WTC11 (cell line): Measurements from ENCODE around the gene PRMT5. TPM values are rescaled to one million over a fixed set of nuclear protein-coding genes. Genes with fewer than 3 reads are reported as not detected.

Source experiments
- ATAC-seq: fragments of 200-7000 bp; cut with Tn5 transposase; 2 replicates; pipeline ENCODE4 v1.10.0; 2021; ENCODE audit warnings: mild to moderate bottlenecking, moderate library complexity
- CTCF ChIA-PET: fragments of 300-600 bp; sonication (Branson Sonifier 250); formaldehyde crosslinking; loops from one replicate; lab custom pipeline; 2021; ENCODE audit warnings: antibody characterized with exemption; lab: Charles Lee
- POLR2A ChIA-PET: fragments of 350-600 bp; sonication (Branson Sonifier 250); formaldehyde crosslinking; loops from one replicate; lab custom pipeline; 2021; ENCODE audit warnings: antibody characterized with exemption; lab: Charles Lee
- DNase-seq: peaks from one replicate; pipeline ENCODE4 v3.0.0; 2021; ENCODE audit warnings: low spot score
- H3K27ac Mint-ChIP-seq: 2 replicates; pipeline ENCODE4 v1.8.0; 2021; ENCODE audit warnings: mixed read lengths
- H3K27me3 Mint-ChIP-seq: 2 replicates; pipeline ENCODE4 v1.8.0; 2021; ENCODE audit warnings: low read depth, mild to moderate bottlenecking, moderate library complexity, mixed read lengths
- H3K36me3 Mint-ChIP-seq: 2 replicates; pipeline ENCODE4 v1.8.0; 2021; ENCODE audit warnings: mixed read lengths
- H3K4me1 Mint-ChIP-seq: 2 replicates; pipeline ENCODE4 v1.8.0; 2022; ENCODE audit warnings: mixed read lengths
- H3K4me3 Mint-ChIP-seq: 2 replicates; pipeline ENCODE4 v1.8.0; 2021; ENCODE audit warnings: mild to moderate bottlenecking, moderate library complexity, mixed read lengths
- H3K9me3 Mint-ChIP-seq: 2 replicates; pipeline ENCODE4 v1.8.0; 2021; ENCODE audit warnings: mixed read lengths
- ATF1 ChIP-seq: sonication (generic); formaldehyde crosslinking; IDR thresholded peaks from 2 replicates; pipeline ENCODE4 v1.8.1; 2023; ENCODE audit warnings: mild to moderate bottlenecking, moderate library complexity, missing genetic modification reagents
- FOXJ3 ChIP-seq: sonication (generic); formaldehyde crosslinking; IDR thresholded peaks from 2 replicates; pipeline ENCODE4 v1.9.0; 2021; ENCODE audit warnings: missing genetic modification reagents, mild to moderate bottlenecking, borderline replicate concordance
- HMGA2 ChIP-seq: fragments of 250-450 bp; sonication (Bioruptor Pico); IDR thresholded peaks from 2 replicates; pipeline ENCODE4 v1.4.0; 2021; ENCODE audit warnings: mild to moderate bottlenecking, moderate library complexity
- MLX ChIP-seq: sonication (generic); formaldehyde crosslinking; IDR thresholded peaks from 2 replicates; pipeline ENCODE4 v1.8.1; 2023; ENCODE audit warnings: mild to moderate bottlenecking, missing genetic modification reagents, moderate library complexity
- MXD4 ChIP-seq: fragments of 250-450 bp; sonication (Bioruptor Pico); IDR thresholded peaks from 2 replicates; pipeline ENCODE4 v1.8.0; 2021; ENCODE audit warnings: mild to moderate bottlenecking, moderate library complexity, borderline replicate concordance
- PRRX2 ChIP-seq: fragments of 250-450 bp; sonication (Bioruptor Pico); IDR thresholded peaks from 2 replicates; pipeline ENCODE4 v1.8.0; 2021; ENCODE audit warnings: mild to moderate bottlenecking
- RELA ChIP-seq: sonication (generic); formaldehyde crosslinking; IDR thresholded peaks from 2 replicates; pipeline ENCODE4 v1.8.1; 2022; ENCODE audit warnings: missing genetic modification reagents, mild to moderate bottlenecking, borderline replicate concordance
- SP1 ChIP-seq: sonication (generic); formaldehyde crosslinking; conservative IDR thresholded peaks from 2 replicates; pipeline ENCODE4 v1.8.1; 2022; ENCODE audit warnings: missing genetic modification reagents
- TP53 ChIP-seq: sonication (generic); formaldehyde crosslinking; IDR thresholded peaks from 2 replicates; pipeline ENCODE4 v1.8.1; 2023; ENCODE audit warnings: mild to moderate bottlenecking, missing genetic modification reagents
- ZNF219 ChIP-seq: sonication (generic); formaldehyde crosslinking; IDR thresholded peaks from 2 replicates; pipeline ENCODE4 v1.8.0; 2023; ENCODE audit warnings: missing genetic modification reagents, mild to moderate bottlenecking, borderline replicate concordance
- ZNF281 ChIP-seq: sonication (generic); formaldehyde crosslinking; IDR thresholded peaks from 2 replicates; pipeline ENCODE4 v1.8.0; 2023; ENCODE audit warnings: mild to moderate bottlenecking, missing genetic modification reagents
- ZNF317 ChIP-seq: sonication (generic); formaldehyde crosslinking; IDR thresholded peaks from 2 replicates; pipeline ENCODE4 v1.8.1; 2023; ENCODE audit warnings: low read depth, mild to moderate bottlenecking, moderate library complexity, missing genetic modification reagents, borderline replicate concordance
- ZNF423 ChIP-seq: fragments of 250-450 bp; sonication (Bioruptor Pico); IDR thresholded peaks from 2 replicates; pipeline ENCODE4 v2.1.2; 2022; ENCODE audit warnings: mild to moderate bottlenecking, moderate library complexity
- ZNF425 ChIP-seq: fragments of 250-450 bp; sonication (Bioruptor Pico); conservative IDR thresholded peaks from 2 replicates; pipeline ENCODE4 v1.9.0; 2021; ENCODE audit warnings: mild to moderate bottlenecking
- ZNF512 ChIP-seq: sonication (generic); formaldehyde crosslinking; IDR thresholded peaks from 2 replicates; pipeline ENCODE4 v1.8.1; 2022; ENCODE audit warnings: missing genetic modification reagents, borderline replicate concordance
- ZNF671 ChIP-seq: fragments of 250-450 bp; sonication (Bioruptor Pico); IDR thresholded peaks from 2 replicates; pipeline ENCODE4 v1.8.0; 2021; ENCODE audit warnings: mild to moderate bottlenecking
- total RNA-seq: library from RNA; stranded (reverse); gene quantifications from 3 replicates; pipeline ENCODE4 v1.2.3, GENCODE V29; 2021

PRMT5 gene
- total RNA-seq, 1 experiment from 2014 or later, result 124 TPM

- TF ChIP-seq ZNF425 (CRISPR knock-in tag) (no peak), ZNF512 (CRISPR knock-in tag) (no peak), ZNF317 (CRISPR knock-in tag) (no peak), ZNF423 (CRISPR knock-in tag) (no peak)
- TF ChIP-seq, all 79 proteins: peak for 0
Measured at GRCh38 chr14:22929961-22930364, 787 bp upstream of the PRMT5 start (continued).

GRCh38 chr14:22928237-22929103 lies 706 bp downstream of the PRMT5 start:
- H3K36me3 Mint-ChIP-seq, result peaks cover 34% of the 10 kb centered on the region
- no peaks in the 10 kb centered on the region for H3K9me3 Mint-ChIP-seq
- H3K4me1 Mint-ChIP-seq, result peaks cover 7% of the 10 kb centered on the region
- ATAC-seq (no peak), DNase-seq (no peak)
- no peak overlapping the region for H3K4me3 Mint-ChIP-seq
- ChIA-PET POLR2A (interaction anchor here (0.6 to 2.3 kb wide), 11 partner anchors 9 to 145 kb away, joined by 3 to 18 read pairs (median 3); partner anchors contain the start of genes AJUBA, CDH24 and RBM23), CTCF (interaction anchor here (0.7 to 3.4 kb wide), 30 partner anchors 9 to 358 kb away, joined by 3 to 43 read pairs (median 10); partner anchors contain the start of genes ACIN1, AJUBA, C14orf119 and CDH24)
- TF ChIP-seq ZNF671 (CRISPR knock-in tag) (0 out of 2 replicates have a peak, but pooled peaks have one; percentile 42), MXD4 (CRISPR knock-in tag) (no peak)
- no peaks in the 10 kb centered on the region for H3K27me3 Mint-ChIP-seq
- H3K27ac Mint-ChIP-seq, result no peak overlapping the region; the same call in 1 of the 2 replicates

- ATAC-seq, result no peak
- Mint-ChIP-seq H3K4me3 (no peak overlapping the region), H3K27me3 (no peaks in the 10 kb centered on the region), H3K27ac (no peak overlapping the region), H3K36me3 (peaks cover 52% of the 10 kb centered on the region), H3K9me3 (no peaks in the 10 kb centered on the region), H3K4me1 (peaks cover 7% of the 10 kb centered on the region)
- CTCF ChIA-PET, result no interaction called here
- POLR2A ChIA-PET, result no interaction called here
- DNase-seq, result no peak
- TF ChIP-seq MLX (CRISPR knock-in tag) (no peak), TP53 (CRISPR knock-in tag) (no peak), ZNF219 (CRISPR knock-in tag) (no peak), HMGA2 (CRISPR knock-in tag) (no peak), FOXJ3 (CRISPR knock-in tag) (no peak)
Measured at GRCh38 chr14:22926316-22926715, 2.9 kb downstream of the PRMT5 start.

GRCh38 chr14:22925513-22925912 lies 3.7 kb downstream of the PRMT5 start:
- peaks cover 60% of the 10 kb centered on the region for H3K36me3 Mint-ChIP-seq
- CTCF ChIA-PET, result no interaction called here
- TF ChIP-seq ZNF281, result no peak
- no peak for TF ChIP-seq PRRX2 (CRISPR knock-in tag)
- TF ChIP-seq ATF1 (CRISPR knock-in tag), result no peak
- no peak for TF ChIP-seq RELA (CRISPR knock-in tag)
- TF ChIP-seq SP1 (CRISPR knock-in tag), result no peak
- no peaks in the 10 kb centered on the region for H3K9me3 Mint-ChIP-seq
- no peak overlapping the region for H3K4me3 Mint-ChIP-seq
- POLR2A ChIA-PET, result no interaction called here
- DNase-seq (no peak), ATAC-seq (no peak)
- H3K4me1 Mint-ChIP-seq, result peaks cover 7% of the 10 kb centered on the region
- no peak overlapping the region for H3K27ac Mint-ChIP-seq
- no peaks in the 10 kb centered on the region for H3K27me3 Mint-ChIP-seq
